Islet precursor cell (in vitro differentiated cells): ENCODE data around the gene CNNM3.
"Not testable (repeated sequence)": the region's sequence is repeated elsewhere in the genome, so short reads cannot be mapped to it uniquely, and the experiment has no call there.

Source experiments
- DNase-seq: peaks from one replicate; pipeline ENCODE4 v3.0.0-alpha.2; 2018

The CNNM3 gene

GRCh38 chr2:96800061-96801004 lies 15.7 kb upstream of the CNNM3 start:
- peak; percentile 55 for DNase-seq

DNA sequence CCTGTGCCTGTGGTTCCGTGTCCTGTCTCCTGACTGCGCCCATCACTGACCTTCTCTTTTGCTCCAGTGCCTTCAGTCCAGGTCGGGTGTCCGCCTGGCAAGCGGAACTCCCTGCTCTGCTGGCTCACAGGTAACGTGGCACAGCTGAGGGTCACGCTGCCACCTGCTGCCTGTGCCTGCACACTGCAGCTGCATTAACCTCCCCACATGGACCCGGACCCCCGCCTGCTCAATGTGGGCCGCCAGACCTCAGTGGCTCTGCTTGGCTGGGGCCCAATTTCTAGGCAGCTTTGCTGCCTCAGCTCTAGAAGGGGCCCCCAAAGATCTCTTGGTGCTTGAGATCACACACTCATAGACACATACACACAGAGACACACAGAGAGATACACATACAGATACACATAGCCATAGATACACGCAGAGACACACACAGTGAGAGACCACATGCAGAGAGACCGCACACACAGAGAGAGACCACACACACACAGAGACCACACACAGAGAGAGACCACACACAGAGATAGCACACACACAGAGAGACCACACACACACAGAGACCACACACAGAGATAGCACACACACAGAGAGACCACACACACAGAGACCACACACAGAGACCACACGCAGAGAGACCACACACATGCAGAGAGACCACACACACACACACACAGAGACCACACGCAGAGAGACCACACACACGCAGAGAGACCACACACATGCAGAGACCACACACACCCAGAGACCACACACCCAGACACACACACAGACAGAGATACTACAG lies 14.9 kb upstream of the CNNM3 start:
- peak; percentile 85 for DNase-seq

GRCh38 chr2:96801786-96802595 lies 14.1 kb upstream of the CNNM3 start:
- DNase-seq = peak; percentile 47

DNA sequence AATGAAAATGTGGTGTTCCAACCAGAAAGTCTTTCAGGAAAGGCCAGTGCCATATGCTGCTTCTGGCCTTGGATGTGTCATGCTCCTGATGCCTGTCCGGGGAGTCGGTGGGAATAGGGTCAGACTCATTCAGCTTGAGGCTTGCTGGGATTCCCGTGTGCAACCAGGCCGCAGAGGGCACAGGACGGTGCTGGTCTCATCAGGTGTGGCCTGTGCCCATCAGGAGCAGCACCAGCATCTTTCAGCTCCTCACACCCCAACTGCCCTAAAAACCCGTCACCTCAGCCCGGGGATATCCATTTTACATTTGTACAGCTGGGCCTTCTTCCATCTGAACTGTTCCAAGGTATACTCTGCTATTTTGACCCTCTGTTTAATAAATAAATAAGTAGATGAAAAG lies 13.3 kb upstream of the CNNM3 start:
- no peak for DNase-seq

GRCh38 chr2:96804986-96805385 lies 11.1 kb upstream of the CNNM3 start:
- no peak for DNase-seq

DNA sequence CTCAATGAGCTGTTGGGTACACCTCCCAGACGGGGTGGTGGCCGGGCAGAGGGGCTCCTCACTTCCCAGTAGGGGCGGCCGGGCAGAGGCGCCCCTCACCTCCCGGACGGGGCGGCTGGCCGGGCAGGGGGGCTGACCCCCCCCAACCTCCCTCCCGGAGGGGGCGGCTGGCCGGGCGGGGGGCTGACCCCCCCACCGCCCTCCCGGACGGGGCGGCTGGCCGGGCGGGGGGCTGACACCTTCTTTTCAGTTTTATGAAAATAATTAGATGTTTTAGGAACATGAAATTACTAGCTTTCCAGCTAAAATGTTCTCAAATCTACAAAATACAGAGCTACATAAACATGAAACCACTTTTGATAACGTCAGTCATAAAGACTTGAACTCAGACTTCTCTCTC lies 10.1 kb upstream of the CNNM3 start:
- DNase-seq = not testable (repeated sequence)

GRCh38 chr2:96806468-96807126 lies 9.5 kb upstream of the CNNM3 start:
- DNase-seq = no peak

- DNase-seq = no peak
These were observed 9.0 kb upstream of the CNNM3 start for GRCh38 chr2:96807127-96807471.

DNA sequence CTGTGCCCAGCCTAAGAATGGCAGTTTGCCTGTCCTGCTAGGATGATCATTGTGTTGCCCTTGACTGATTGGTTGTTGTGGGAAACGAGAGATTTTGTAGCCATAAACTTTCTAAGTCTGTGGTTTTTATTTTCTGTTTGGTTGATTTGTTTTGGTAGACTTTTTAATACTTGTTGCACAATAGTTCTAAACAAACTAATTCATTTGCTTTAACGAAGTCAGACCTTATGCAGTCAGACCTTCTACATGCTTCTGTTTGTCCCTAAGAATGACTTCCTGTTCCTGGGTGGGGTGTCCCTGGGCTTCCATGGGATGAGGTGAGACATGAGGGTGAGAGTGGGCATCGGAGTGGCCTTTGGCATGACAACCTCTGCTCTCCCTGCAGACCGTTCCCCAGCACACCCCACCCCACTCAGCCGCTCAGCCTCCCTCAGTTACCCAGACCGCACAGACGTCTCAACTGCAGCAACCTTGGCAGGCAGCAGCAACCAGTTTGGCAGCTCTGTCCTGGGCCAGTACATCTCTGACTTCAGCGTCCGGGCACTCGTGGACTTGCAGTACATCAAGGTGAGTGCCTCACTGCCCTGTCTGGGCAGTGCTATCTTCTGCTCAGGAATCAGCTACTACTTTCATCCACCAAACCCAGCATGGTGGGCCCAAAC lies 7.8 kb upstream of the CNNM3 start:
- no peak for DNase-seq

GRCh38 chr2:96809216-96809882 lies 6.7 kb upstream of the CNNM3 start:
- DNase-seq = no peak

- no peak for DNase-seq
These were observed 5.9 kb upstream of the CNNM3 start for GRCh38 chr2:96809951-96810782.

DNA sequence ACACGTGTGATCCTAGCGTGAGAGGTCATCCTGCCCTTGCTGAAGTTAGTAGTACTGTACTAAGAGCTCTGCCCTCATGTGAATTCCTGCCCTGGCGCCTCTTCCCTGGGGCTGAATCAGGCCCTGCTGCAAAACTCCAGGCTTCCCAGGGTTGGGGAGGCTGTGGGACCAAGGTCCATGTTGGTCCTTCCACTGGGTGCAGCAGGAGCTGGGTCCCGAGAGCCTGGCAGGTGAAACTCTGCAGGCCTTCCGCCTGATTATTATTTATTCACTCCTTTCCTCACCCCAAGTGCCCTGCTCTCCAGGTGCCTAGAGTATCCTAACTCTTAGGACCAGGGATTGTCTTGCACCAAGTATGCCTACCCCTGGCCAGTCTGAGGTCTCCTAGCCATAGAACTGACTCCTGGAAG lies 5.3 kb upstream of the CNNM3 start:
- DNase-seq = no peak

DNA sequence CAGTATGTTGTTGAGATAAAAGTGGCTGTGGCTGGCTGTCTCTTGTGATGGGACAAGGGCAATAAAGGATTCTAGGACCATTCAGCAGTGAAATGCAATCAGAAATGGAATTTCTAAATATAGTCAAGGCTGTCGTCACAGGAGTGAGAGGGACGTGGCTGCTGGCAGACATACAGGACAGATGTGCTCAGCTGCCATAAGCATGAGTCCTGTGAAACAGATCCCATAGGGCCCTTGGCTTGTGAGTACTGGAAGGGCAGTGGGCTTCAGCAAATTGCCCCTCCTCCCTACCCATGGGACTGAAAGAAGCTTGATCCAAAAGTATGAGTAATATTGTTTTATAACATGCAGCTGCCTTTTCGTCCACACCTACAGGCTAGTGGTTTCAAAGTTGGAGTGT lies 4.2 kb upstream of the CNNM3 start:
- no peak for DNase-seq

GRCh38 chr2:96813656-96814055 lies 2.4 kb upstream of the CNNM3 start:
- DNase-seq = no peak

DNA sequence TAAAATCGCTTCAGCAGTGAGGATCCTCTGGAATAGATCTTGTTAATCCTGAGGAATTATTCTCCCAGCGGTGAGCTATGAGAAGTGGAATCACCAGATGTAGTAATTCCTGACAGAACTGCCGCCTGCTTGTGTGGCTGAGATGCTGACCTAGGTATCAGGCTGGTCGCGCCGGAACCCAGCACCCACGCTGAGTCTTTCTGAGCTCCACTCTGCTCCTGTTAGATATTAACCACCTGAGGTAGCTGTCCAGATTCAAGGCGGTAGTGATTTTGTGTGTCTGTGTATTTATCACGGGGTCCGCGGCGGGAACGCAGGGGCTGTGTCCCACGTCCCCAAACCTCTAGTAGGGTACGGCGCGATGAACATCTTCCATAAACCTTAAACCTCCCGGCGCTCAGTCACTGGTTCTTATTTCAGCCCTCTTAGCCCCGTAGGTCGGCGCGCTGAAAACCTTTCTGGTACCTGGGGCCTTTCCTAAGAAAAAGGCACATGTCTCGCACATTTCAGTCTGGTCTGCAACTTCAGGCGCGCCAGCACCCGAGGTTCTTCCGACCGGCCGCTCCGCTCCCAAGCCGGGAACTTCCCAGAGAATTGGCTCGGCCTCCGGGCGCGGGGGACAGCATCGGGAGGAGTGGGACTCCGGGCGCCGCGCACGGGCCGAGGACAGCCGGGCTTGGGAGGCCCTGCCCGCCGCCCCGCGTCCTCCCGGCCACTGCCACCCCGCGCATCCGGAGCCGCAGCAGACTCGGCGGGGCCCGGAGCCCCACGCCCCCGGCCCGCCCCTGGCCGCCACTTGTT lies 542 bp upstream of the CNNM3 start:
- DNase-seq = no peak

- DNase-seq = no peak
These were observed 1.0 kb downstream of the CNNM3 start for GRCh38 chr2:96816836-96817702.

- DNase-seq = no peak
These were observed 1.8 kb downstream of the CNNM3 start for GRCh38 chr2:96817882-96818281.

DNA sequence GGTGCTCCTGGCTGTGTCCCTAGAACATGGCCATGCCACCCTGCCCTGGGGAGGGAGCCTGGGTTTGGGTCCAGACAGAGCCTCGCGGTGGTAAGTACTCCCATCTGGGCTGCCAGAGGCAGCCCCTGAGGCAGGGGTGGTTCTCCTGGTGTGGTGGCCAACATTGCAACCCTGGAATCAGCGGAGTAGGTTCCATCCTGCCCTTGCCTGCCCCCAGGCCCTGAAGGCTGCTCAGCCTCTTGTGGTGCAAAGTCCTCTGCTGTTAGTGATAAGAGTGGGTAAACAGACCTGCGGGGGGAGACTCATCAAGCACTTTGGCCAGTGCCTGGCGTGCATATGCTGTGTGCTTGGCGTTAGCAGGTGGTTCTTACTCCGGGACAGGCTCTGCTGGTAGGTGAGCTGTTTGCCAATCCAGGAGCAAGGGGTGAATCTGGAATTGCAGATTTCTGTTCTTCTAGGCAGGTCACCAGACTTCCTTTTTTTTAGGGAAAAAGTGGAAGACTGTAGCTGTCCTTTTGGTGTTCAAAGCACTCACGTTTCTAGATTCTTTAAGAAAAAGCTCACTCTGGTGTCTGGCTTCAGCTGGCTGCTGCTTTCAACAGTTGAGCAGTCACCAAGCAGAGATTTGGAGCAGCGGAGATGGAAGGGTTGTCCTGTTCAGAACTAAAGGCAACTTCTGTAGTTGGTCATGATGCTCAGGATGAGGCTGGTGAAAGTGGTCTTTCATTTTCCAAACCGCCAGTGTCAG lies 3.2 kb downstream of the CNNM3 start:
- DNase-seq = peak; percentile 76
